Esophagus muscularis mucosa (tissue), 4 donors: ENCODE results near the gene MARCKSL1. TPM values are rescaled to one million over a fixed set of nuclear protein-coding genes. Genes with fewer than 3 reads are reported as not detected.

Experiments
- DNase-seq: peaks from one replicate; pipeline ENCODE4 v3.0.0-alpha.2; 2017; ENCODE audit errors: extremely low spot score
- H3K27ac ChIP-seq, 4 donors: fragments of 200-600 bp; sonication (generic); replicated peaks in 1 of 4; 1 replicate in 3 of 4; 2 replicates in 1 of 4; pipeline ENCODE4 v1.5.1; 2016 to 2019; ENCODE audit warnings: mild to moderate bottlenecking in 1 of 4
- H3K27me3 ChIP-seq, 4 donors: fragments of 200-600 bp; sonication (generic); one replicate each; pipeline versions ENCODE4 v1.5.1 to v1.6.0; 2016 to 2019
- H3K36me3 ChIP-seq, 4 donors: fragments of 200-600 bp; sonication (generic); one replicate each; pipeline ENCODE4 v1.5.1; 2016 to 2019
- H3K4me1 ChIP-seq, 4 donors: fragments of 200-600 bp; sonication (generic); one replicate each; pipeline ENCODE4 v1.5.1; 2016 to 2019
- H3K4me3 ChIP-seq, 4 donors: fragments of 200-600 bp; sonication (generic); 1 replicate in 2 of 4; 2 replicates in 2 of 4; pipeline ENCODE4 v1.5.1; 2016 to 2019; ENCODE audit warnings: mild to moderate bottlenecking in 4 of 4, moderate library complexity in 1 of 4
- H3K9me3 ChIP-seq, 4 donors: fragments of 200-600 bp; sonication (generic); 1 replicate in 3 of 4; 2 replicates in 1 of 4; pipeline ENCODE4 v1.5.1; 2016 to 2019
- CTCF ChIP-seq, 3 experiments: fragments of 200-600 bp in 2 of 3; fragments of 450-650 bp in 1 of 3; sonication (generic) in 2 of 3; IDR thresholded peaks; one replicate each; pipeline ENCODE4 v1.5.1; 2017 to 2019; ENCODE audit warnings: antibody characterized with exemption in 3 of 3, mild to moderate bottlenecking in 2 of 3, moderate library complexity in 1 of 3
- EP300 ChIP-seq: sonication (generic); formaldehyde crosslinking; IDR thresholded peaks from one replicate; pipeline ENCODE4 v1.6.1; 2017; ENCODE audit warnings: antibody characterized with exemption
- POLR2A ChIP-seq: fragments of 450-650 bp; IDR thresholded peaks from one replicate; pipeline ENCODE4 v1.6.1; 2017; ENCODE audit warnings: antibody characterized with exemption, moderate library complexity, mild to moderate bottlenecking, low read depth
- POLR2AphosphoS5 ChIP-seq, 2 donors: sonication (generic); formaldehyde crosslinking; IDR thresholded peaks; one replicate each; pipeline ENCODE4 v1.6.1; 2017; ENCODE audit warnings: antibody characterized with exemption in 2 of 2
- WGBS: methylation state at CpG from one replicate; pipeline ENCODE4 v1.1.5; 2018; 5-methylcytosine and 5-hydroxymethylcytosine counted together
- intact Hi-C: fragments of 100-400 bp; cut with DNase I; formaldehyde crosslinking; loops from one replicate; pipeline ENCODE4 v1.15.1; 2023
- total RNA-seq, 4 donors: library from RNA; depleted of rRNA; stranded (reverse); fragments of >200 nt; gene quantifications; one replicate each; pipeline versions ENCODE4 v1.1.0 to v1.2.1, GENCODE V29; 2016

The MARCKSL1 gene
- total RNA-seq, 4 donors from 2014 or later: 4.2 to 10.9 (median 9.2) TPM

GRCh38 chr1:32321712-32322291 is 14.2 kb downstream of the MARCKSL1 start:
- no peak for TF ChIP-seq CTCF (IDR thresholded peaks at IDR 0.05)
- TF ChIP-seq POLR2AphosphoS5 (IDR thresholded peaks at IDR 0.05): no peak
- TF ChIP-seq EP300: no peak
- no peak for TF ChIP-seq POLR2A
- no peak for DNase-seq
- Histone ChIP-seq H3K4me1 (peaks cover 0 to 5% (median 2%) of the 10 kb centered on the region in 4 donors), H3K27ac (no peak overlapping the region), H3K36me3 (peaks cover 16 to 88% (median 72%) of the 10 kb centered on the region in 4 donors), H3K4me3 (no peak overlapping the region), H3K9me3 (no peaks in the 10 kb centered on the region), H3K27me3 (no peaks in the 10 kb centered on the region)
- WGBS: 58% methylated on average over 5 of the region's 5 CpGs
- intact Hi-C loops: no loop called here

- intact Hi-C loops: no loop called here
- Histone ChIP-seq H3K4me1 (peaks cover 0 to 5% (median 2%) of the 10 kb centered on the region in 4 donors), H3K27me3 (no peaks in the 10 kb centered on the region), H3K27ac (no peak overlapping the region), H3K4me3 (no peak overlapping the region), H3K9me3 (no peaks in the 10 kb centered on the region), H3K36me3 (peaks cover 17 to 60% (median 49%) of the 10 kb centered on the region in 4 donors)
- DNase-seq: no peak
- 95% methylated on average over 10 of the region's 10 CpGs for WGBS
- TF ChIP-seq POLR2AphosphoS5 (IDR thresholded peaks at IDR 0.05): no peak
- TF ChIP-seq CTCF (IDR thresholded peaks at IDR 0.05): no peak
- TF ChIP-seq POLR2A: no peak
- no peak for TF ChIP-seq EP300
Measured at GRCh38 chr1:32318127-32318869, 17.7 kb downstream of the MARCKSL1 start.

- no peak overlapping the region for H3K27ac ChIP-seq
- no peak overlapping the region for H3K4me3 ChIP-seq
- no peaks in the 10 kb centered on the region for H3K9me3 ChIP-seq
- intact Hi-C loops: no loop called here
- peaks cover 0 to 5% (median 4%) of the 10 kb centered on the region in 4 donors for H3K4me1 ChIP-seq
- WGBS: 81% methylated on average over 3 of the region's 3 CpGs
- H3K27me3 ChIP-seq: no peaks in the 10 kb centered on the region
- TF ChIP-seq POLR2AphosphoS5 (IDR thresholded peaks at IDR 0.05): no peak
- no peak for TF ChIP-seq EP300
- peaks cover 17 to 54% (median 40%) of the 10 kb centered on the region in 4 donors for H3K36me3 ChIP-seq
- DNase-seq: no peak
Measured at GRCh38 chr1:32316903-32317277, 19.1 kb downstream of the MARCKSL1 start.

- WGBS: 51% methylated on average over 2 of the region's 2 CpGs
- H3K36me3 ChIP-seq: peaks cover 3 to 8% (median 5%) of the 10 kb centered on the region in 4 donors
- no peak overlapping the region for H3K4me3 ChIP-seq
- no peak overlapping the region for H3K27ac ChIP-seq
- DNase-seq: no peak
- H3K9me3 ChIP-seq: no peaks in the 10 kb centered on the region
- H3K27me3 ChIP-seq: no peaks in the 10 kb centered on the region
- intact Hi-C loops: no loop called here
- TF ChIP-seq CTCF (IDR thresholded peaks at IDR 0.05): no peak
- no peak for TF ChIP-seq POLR2A
- H3K4me1 ChIP-seq: peaks cover 0 to 34% (median 24%) of the 10 kb centered on the region in 4 donors
Measured at GRCh38 chr1:32311709-32312393, 24.2 kb downstream of the MARCKSL1 start.

- Histone ChIP-seq H3K9me3 (no peaks in the 10 kb centered on the region), H3K4me1 (peaks cover 0 to 34% (median 24%) of the 10 kb centered on the region in 4 donors), H3K27me3 (no peaks in the 10 kb centered on the region), H3K4me3 (no peak overlapping the region), H3K36me3 (peaks cover 4 to 18% (median 7%) of the 10 kb centered on the region in 4 donors), H3K27ac (no peak overlapping the region)
- 63% methylated on average over 1 of the region's 1 CpG for WGBS
- intact Hi-C loops: no loop called here
- DNase-seq: no peak
- TF ChIP-seq EP300 (no peak), POLR2A (no peak), CTCF (IDR thresholded peaks at IDR 0.05) (no peak), POLR2AphosphoS5 (IDR thresholded peaks at IDR 0.05) (no peak)
Measured at GRCh38 chr1:32309960-32310359, 26.1 kb downstream of the MARCKSL1 start.
